GM13977 (cell line): ENCODE data around the gene PXDN.

Source experiments
- DNase-seq: peaks from one replicate; pipeline ENCODE4 v3.0.0; 2012; ENCODE audit warnings: low spot score
- in situ Hi-C: fragments of 300-500 bp; cut with MboI; formaldehyde crosslinking; loops from one replicate; pipeline ENCODE4 v1.12.0; 2022; ENCODE audit warnings: low sequenced_read_pairs, low pct_unique_long_range_greater_than_20kb, mixed read lengths, inconsistent platforms; ENCODE audit not compliant: unreplicated experiment
- TF ChIP-seq, protein P1 (sequence below): IDR thresholded peaks from 2 replicates; pipeline ENCODE4 v1.5.1; 2012; ENCODE audit warnings: mild to moderate bottlenecking, control low read depth; ENCODE audit not compliant: insufficient read depth; ENCODE audit errors: extremely low read depth, missing control alignments

Gene PXDN

DNA sequence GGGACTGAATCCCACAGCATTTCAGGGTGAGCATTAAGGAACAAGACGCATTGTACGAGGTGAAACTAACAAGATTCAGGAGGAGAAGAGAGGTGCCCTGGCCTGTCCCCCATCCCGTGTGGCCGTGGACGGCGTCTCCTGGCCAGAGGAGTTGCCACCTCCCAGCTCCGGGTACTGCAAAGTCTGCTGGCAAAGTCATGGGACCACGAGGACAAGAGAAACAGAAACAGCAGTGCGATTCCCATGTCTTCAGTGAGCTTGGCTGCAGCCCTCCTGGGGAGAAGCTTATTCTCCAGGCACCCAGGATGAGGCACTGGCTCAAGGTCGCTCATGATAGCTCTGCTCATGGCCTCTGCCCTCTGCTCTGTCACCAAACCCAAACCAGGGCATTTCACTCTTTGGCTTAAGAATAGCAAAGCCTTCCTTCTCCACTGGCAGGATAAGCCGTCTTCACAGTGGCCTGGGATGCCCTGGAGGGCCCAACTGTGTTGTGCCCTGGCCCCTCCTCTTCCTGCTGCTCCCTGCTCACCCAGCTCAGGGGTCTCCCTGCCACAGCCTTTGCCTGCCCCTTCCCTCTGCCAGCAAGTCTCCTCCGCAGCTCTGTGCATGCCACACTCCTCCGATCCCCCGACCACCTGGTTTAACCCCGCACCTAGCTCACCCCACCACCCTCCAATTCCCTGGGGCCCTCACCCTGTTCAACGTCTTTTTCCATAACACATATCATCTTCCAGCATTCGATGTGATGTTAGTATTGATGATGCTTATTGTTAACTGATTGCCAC is 144.8 kb downstream of the PXDN start:
- TF ChIP-seq, protein P1, sequence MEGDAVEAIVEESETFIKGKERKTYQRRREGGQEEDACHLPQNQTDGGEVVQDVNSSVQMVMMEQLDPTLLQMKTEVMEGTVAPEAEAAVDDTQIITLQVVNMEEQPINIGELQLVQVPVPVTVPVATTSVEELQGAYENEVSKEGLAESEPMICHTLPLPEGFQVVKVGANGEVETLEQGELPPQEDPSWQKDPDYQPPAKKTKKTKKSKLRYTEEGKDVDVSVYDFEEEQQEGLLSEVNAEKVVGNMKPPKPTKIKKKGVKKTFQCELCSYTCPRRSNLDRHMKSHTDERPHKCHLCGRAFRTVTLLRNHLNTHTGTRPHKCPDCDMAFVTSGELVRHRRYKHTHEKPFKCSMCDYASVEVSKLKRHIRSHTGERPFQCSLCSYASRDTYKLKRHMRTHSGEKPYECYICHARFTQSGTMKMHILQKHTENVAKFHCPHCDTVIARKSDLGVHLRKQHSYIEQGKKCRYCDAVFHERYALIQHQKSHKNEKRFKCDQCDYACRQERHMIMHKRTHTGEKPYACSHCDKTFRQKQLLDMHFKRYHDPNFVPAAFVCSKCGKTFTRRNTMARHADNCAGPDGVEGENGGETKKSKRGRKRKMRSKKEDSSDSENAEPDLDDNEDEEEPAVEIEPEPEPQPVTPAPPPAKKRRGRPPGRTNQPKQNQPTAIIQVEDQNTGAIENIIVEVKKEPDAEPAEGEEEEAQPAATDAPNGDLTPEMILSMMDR = no peak
- no peak for DNase-seq
- in situ Hi-C loops = no loop called here

DNA sequence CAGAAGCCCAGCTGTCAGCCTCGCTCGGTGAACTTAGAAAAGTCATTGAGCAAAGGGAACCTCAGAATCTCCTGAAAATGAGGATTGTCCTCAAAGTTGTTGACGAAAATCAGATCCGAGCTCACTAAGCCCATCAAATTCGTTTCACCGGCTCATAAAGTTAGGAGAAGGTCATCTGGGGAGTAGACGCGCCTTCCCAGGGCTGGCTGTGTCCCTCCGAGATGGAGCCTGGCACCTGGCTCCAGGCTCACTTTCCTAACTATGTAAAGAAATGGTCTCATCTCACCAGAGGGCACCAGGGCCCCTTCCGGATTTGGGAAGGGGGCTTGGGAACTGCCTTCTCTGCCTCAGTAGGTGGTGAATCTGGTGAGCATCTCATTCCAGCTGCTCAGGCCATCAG is 145.5 kb downstream of the PXDN start:
- TF ChIP-seq, protein P1 = no peak
- no peak for DNase-seq
- in situ Hi-C loops = no loop called here

DNA sequence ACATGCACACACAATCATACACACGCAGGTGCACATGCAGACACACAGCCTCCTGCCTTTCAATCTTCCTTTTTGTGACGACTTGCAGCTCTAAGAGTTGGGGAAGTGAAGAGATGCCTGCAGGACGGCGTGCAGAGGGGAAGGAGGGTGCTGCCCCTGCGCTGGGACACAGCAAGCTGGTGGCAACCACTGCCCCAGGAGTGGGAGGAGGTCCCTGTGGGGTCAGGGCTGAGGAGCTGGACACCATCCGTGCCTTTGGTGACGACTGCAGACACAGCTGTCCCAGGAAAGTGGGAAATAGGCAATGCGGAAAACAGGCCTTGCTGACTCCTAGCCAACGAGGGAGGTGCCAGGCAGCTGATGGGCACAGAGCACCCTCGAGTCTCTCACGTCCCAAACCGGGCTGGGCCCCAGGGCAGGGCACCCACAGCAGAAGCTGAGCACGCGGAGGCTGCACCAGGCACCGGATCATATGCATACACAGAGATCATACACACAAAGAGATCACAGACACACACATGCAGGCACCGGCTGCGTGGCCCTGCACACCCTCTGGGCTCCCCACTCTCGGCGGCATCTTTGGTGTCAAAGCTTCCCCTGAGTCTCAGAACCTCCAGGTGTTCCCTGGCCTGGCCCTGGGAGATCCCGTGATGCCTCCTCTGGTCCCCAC is 146.1 kb downstream of the PXDN start:
- in situ Hi-C loops = no loop called here
- DNase-seq = no peak
- TF ChIP-seq, protein P1 = no peak

DNA sequence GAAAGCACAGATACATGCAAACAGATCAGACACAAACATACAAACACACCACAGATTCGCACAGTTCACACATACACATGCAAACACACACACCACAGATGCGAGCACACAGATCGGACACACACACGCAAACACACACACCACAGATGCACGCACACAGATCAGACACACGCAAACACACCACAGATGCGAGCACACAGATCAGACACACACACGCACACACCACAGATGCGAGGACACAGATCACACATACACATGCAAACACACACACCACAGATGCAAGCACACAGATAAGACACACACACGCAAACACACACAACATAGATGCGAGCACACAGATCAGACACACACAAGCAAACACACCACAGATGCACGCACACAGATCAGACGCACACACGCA is 149.0 kb downstream of the PXDN start:
- in situ Hi-C loops = no loop called here
- TF ChIP-seq, protein P1 = no peak
- no peak for DNase-seq

DNA sequence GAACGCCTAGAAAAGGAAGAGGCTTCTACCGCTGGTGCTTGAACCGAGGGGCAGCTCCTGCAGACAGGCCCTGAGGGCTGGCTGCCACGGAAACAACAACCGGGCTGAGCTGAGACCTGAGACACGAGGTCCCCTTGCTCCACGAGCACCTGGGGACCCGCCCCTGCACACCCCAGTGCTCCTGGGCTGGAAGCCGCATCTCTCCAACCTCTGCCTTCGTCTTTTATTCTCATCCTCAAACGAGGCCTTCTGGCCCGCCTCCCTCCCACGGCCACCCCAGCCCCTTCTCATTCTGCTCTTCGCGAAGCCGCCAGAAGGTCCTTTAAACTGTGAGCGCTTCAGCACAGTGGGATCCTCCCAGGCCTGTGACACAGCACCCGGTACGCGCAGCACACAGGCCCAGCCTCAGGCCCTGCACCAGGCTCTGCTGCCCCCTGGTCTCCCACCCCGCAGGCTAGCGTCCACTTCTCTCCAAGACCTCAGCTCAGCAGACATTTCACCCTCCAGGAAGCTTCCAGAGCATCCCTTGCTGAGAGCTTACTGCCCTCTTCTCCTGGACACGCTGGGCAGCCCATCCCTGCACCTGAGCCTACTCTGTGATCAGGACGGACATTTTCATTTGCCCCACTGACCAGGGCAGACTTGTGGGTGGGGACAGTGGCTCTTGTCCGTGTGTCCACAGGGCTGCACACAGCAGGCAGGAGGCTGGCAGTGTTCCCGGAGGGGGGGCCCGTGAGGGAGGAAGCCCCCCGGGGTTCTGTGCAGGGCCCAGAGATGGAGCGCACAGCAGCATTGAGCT is 149.7 kb downstream of the PXDN start:
- no peak for DNase-seq
- in situ Hi-C loops = no loop called here

DNA sequence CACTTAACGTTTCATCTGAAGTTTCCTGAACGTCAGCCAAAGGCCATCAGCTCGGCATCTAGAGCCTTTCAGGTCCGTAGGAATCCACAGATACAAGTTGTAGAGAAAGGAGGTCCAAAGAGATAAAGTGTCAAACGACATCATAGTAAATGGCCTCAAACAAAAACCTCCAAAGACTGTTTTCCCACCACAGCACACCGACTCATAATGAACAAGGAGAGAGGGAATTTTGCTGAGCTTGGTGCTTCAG is 150.3 kb downstream of the PXDN start:
- TF ChIP-seq, protein P1 = no peak
- DNase-seq = no peak

More for the DNA sequence above, 149.7 kb downstream of the PXDN start:
- TF ChIP-seq, protein P1 = no peak

More for the DNA sequence above, 150.3 kb downstream of the PXDN start:
- in situ Hi-C loops = no loop called here
